ENCODE results near the gene PARD3. TPM values are rescaled to one million over a fixed set of nuclear protein-coding genes. Genes with fewer than 3 reads are reported as not detected.

The PARD3 gene
- total RNA-seq, 1 experiment from 2014 or later = 44.2 TPM

DNA sequence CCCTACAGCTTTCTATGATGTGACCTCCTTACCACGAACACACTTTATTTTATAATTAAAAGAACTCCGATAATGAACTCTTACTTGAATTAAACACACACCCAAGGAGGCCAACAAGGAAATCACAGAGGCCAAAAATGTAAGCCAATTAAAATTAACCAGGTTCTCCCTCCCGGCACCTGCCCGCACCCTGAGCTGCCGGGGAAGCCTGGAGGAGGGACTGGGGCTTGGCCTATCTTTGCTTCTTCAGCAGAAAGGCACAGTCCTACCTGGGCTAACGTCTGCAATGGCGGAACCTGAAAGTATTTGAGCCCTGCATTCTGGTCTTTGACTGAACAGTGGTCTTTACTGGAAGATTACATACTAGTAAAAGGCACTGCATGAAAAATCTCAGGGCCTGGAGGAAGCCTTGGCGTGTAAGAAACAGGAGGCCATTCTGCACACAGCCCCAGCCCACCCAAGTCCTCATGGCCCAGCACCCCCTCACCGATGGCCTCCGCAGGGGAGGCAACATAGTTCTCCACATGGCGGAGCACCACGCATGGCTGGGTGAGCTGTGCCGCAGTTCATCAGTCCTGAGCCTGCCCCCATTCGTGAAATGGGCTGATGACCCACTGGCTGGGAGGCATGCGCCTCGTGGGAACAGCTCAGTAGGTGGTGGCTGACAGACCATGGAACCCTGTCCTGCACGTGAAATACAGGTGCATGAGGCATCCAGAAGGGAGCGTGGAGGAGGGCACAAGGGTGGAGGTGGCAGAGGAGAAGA lies 173.8 kb downstream of the PARD3 start:
- no peak for DNase-seq (ENCODE audit: low read depth, low spot score)
- in situ Hi-C loops (cut with HindIII; ENCODE audit: low pct_unique_long_range_greater_than_20kb, low sequenced_read_pairs) = no loop called here

DNA sequence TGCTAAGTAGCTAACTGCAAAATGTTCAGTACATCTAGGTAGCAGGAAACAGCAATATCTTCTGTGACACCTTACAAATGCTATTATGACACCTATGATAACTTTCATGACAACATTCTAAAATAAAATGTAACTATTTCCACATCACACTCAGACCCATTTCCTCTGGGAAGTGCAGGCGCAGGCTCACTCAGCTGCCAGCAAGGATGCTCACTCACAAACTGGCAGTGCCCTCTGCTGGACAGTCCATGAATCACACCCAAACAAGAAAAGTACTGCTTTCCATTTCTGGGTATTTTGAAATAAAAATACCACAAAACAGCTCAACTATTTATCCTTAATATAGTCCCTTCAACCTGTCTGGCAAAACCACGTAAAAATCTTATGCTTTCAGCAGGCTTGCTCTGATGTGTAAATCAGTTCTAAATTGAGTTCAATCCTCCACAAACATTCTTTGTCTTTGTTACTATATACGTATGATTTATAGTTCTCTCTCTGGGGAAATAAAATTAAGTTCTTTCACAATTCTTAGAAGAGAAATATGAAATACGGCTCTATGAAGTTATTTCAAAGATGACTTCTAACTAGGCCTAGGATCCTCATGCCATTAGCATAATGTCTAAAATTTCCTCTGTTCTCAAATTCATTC lies 176.6 kb downstream of the PARD3 start:
- in situ Hi-C loops (cut with HindIII; ENCODE audit: low pct_unique_long_range_greater_than_20kb, low sequenced_read_pairs) = no loop called here
- DNase-seq (ENCODE audit: low read depth, low spot score) = peak; percentile 71

DNA sequence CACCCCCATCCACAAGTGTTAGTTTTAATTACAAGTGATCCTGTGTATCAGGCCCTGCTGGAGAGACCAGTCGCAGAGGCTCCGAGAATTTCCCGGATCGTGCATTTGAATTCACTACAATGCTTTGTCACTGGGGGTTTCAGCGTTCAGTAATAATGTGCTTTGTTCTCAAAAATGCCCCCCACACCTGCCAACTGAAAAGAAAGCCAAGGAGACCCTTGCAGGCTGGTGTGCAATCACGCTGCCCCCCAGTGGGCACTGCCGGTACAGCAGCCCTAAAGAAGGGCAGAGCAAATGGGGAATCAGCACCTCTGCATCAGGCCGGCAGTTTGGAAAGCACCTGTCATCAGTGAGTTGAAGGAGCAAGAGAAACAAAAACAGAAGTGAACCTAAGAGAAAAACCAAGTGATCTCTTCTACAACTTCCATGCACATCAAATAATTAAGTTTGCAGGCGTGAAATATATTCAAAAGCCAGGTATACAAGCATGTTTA lies 177.6 kb downstream of the PARD3 start:
- DNase-seq (ENCODE audit: low read depth, low spot score) = peak; percentile 51
- in situ Hi-C loops (cut with HindIII; ENCODE audit: low pct_unique_long_range_greater_than_20kb, low sequenced_read_pairs) = no loop called here

DNA sequence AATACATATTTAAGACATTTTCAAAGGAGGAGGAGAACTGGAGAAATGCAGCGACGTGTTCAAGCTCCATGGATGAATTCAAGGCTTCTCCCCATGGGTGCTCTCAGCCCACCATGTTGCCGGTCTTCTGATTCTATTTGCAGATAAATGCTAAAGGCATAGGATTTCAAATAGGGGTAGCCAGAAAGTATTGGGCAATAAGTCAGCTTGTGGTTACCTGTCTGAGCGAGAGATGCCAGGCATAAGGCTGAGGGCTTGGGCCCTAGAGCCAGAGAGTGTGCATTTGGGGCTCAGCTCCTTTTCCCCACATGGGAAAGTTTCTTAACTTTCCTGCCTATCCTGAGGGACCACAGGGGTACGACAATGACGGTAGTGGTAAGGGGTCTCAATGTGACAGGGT lies 180.0 kb downstream of the PARD3 start:
- DNase-seq (ENCODE audit: low read depth, low spot score) = no peak
- in situ Hi-C loops (cut with HindIII; ENCODE audit: low pct_unique_long_range_greater_than_20kb, low sequenced_read_pairs) = no loop called here

DNA sequence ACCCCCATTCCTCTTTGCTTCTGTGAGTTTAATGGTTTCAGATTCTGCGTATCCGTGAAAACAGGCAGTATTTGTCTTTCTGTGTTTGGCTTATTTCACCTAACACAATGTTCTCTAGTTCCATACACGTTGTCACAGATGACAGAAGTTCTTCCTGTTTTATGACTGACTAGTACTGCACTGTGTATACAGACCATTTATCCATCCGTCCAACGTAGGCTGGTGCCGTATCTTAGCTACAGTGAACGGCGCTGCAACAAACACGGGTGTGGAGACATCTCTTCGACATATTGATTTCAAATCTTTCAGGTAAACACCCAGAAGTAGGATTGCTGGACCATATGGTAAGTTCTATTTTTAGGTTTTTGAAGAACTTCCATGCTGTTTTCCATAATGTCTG lies 181.7 kb downstream of the PARD3 start:
- in situ Hi-C loops (cut with HindIII; ENCODE audit: low pct_unique_long_range_greater_than_20kb, low sequenced_read_pairs) = no loop called here
- DNase-seq (ENCODE audit: low read depth, low spot score) = no peak

DNA sequence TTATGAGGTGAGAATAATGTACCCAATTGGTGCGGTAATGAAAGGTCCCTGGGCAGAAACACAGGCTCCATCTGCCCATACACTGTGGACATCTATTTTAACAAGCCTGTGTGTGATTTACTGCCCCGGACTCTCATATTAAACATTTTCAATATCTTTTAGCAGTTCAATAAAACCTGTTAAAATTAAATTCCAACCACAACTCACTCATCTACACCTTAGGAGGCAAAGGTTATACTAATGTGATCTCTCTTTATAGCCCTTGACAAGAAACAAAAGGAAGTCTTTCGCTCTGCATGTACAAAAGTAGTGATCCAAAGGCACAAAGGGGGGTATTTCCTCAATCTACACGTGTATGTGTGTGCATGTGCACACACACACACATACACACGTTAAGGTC lies 186.0 kb downstream of the PARD3 start:
- in situ Hi-C loops (cut with HindIII; ENCODE audit: low pct_unique_long_range_greater_than_20kb, low sequenced_read_pairs) = no loop called here

DNA sequence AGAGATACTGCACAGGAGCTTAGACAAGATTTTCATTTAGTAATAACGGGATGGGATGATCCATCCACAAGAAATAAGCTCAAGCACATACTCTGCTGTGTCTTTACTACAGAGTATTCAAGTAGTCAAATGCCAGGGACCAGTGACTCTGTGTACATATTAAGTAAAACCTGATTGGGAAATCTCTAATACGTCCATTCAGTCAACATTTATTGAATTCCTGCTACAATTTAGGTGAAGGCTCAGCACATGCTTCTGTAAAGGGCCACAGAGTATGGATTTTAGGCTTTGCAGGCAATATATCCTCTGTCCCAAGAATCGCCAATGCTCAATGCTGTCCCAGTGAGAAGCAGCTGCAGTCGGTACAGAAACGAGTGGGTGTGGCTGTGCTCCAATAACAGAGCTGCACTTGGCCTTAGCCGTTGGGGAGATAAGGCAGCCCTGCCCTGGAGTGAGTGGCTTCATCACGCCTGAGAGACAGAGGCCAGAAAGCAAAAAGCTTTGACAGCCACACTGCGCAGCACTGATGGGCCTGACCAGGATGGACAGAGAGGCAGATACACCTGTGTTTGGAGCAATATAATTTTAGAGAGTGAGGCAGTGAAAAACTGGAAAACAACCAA lies 186.8 kb downstream of the PARD3 start:
- in situ Hi-C loops (cut with HindIII; ENCODE audit: low pct_unique_long_range_greater_than_20kb, low sequenced_read_pairs) = no loop called here
- no peak for DNase-seq (ENCODE audit: low read depth, low spot score)

More for the DNA sequence above, 186.0 kb downstream of the PARD3 start:
- DNase-seq (ENCODE audit: low read depth, low spot score) = no peak

DNA sequence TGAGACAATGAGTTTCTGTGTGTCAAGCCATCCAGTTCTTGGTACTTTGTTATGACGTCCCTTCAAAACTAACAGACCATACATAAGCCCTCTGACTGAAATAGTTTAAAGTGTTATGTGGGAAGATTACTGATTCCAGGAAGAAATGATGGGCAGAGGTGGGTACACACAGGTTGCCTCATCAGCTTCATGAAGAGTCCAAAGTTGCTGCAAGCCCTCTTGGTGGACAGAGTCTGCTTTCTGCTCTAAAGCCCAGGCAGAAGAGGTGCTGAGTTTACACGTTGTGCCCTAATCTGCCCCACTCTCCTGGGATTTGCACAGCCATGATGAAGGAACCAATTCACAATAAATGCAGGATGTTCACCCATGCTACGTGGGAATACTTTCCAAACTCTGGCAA lies 187.4 kb downstream of the PARD3 start:
- DNase-seq (ENCODE audit: low read depth, low spot score) = no peak
- in situ Hi-C loops (cut with HindIII; ENCODE audit: low pct_unique_long_range_greater_than_20kb, low sequenced_read_pairs) = no loop called here

DNA sequence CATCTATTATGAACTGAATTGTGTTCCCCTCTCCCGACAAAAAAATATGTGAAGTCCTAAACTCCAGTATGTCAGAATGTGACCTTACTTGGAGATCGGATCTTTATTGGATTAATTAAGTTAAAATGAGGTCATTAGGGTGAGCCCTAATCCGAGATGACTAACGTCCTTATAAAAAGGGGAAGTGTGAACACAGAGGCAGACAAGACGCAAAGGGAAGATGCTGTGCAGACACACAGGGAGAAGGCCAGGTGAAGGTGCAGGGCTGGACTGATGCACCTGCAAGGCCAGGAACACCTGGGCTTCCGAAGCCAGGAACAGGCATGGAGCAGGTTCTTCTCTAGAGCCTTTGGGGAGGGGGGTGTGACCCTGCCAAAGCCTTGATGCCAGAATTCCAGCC lies 187.8 kb downstream of the PARD3 start:
- in situ Hi-C loops (cut with HindIII; ENCODE audit: low pct_unique_long_range_greater_than_20kb, low sequenced_read_pairs) = no loop called here
- DNase-seq (ENCODE audit: low read depth, low spot score) = no peak

DNA sequence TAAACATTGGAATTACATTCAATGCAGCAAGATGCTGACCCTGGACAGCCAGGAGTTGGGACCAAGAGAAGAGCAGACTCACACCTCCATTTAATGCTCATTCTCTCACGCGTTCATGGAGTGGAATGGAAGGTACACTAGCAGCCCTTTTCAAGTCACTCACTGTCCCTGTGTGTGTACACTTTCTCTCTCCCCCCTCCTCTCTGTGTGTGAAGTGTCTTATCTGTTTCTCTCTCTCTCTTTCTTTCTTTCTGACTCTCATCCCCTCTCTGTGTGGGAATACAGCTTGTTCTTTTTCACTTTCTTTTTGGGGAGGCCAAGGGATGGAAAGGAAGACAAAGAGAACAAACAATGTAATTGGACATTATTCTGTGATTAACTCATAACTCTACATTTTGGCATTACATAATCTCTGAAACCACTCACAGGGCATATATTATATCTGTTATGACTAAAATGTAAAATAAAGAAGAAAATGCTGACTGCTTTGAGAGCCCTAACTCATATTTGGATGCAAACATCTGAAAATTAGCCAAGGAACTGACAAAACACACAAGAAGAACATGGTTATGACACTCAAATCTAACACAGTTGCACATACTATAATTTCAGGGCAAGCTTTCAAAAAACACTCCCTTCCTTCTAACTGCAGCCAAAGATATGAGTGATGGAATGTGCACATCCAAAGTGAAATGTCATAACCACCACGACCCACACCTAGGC lies 188.8 kb downstream of the PARD3 start:
- in situ Hi-C loops (cut with HindIII; ENCODE audit: low pct_unique_long_range_greater_than_20kb, low sequenced_read_pairs) = no loop called here
- no peak for DNase-seq (ENCODE audit: low read depth, low spot score)

DNA sequence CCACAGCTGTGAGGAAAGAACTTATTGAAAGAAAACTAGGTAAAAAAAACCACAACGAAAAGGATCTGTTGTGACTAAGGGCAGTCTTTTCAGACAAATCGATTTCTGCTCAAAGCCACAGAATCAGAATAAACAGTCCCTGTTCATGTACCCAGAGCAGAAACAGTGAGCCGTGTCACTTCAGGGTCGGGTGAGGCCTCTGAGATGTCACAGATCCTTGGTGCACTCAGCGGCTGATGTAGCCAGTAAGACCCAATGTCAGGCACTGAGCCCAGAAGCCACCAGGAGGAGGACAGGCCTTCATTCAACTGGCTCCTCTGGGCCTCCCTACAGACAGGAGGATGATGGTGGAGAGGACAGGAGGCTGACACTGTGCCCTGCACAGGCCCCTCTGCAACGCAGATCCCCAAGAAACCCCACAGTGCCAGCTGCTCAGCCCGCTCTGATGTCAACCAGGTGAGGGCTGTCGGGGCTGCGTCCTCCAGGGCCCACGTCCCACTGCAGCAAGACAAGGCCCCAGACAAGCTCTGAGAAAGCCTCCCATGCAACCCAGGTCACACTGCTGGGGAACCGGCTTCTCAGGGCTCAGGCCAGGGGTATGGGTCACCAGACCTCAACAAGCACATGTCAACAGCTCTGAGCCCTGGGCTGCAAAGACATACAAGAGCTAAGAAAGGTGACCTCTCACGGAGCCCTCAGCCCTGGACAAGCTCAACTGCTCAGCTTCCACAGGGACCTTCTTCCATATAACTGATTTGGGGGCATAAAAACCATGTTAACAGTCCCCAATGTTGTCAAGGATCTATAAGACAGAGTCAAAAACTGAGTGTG lies 190.6 kb downstream of the PARD3 start:
- in situ Hi-C loops (cut with HindIII; ENCODE audit: low pct_unique_long_range_greater_than_20kb, low sequenced_read_pairs) = no loop called here
- no peak for DNase-seq (ENCODE audit: low read depth, low spot score)

DNA sequence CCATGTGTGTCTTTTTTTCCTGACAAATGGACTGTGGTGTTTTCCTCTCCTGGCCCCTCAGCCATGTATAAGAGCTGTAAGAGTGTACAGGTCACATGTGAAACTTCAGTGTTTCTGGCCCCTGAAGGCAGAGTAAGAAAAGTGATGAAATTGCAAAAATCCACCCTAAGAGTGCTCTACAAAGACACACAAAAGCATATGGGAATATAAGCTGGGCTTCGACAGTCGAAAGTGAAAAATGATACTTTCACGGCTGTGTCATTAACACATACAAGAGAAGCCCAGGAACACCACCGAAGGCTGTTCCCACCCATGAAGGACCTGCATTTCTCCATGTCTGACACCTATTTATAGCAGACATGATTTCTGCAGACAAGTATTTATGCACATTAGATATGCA lies 192.2 kb downstream of the PARD3 start:
- in situ Hi-C loops (cut with HindIII; ENCODE audit: low pct_unique_long_range_greater_than_20kb, low sequenced_read_pairs) = no loop called here
- DNase-seq (ENCODE audit: low read depth, low spot score) = no peak

DNA sequence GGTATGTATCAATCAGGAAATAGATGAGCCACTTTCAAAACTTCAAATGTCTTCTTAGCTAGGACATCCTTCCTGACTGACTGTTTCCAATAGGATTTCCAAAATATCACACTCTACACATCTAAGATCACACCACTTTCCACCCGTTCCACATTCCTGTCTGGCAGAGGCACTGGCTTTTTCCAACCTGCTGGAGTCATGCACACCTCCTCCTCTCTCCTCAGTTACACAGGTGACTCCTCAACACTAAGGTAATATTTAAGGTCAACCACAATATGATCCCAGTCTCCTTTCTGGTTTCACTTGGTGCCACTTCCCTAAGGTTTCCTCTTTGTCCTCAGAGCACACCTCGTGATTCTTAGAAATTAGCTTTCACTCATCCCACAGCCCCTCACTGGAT lies 196.5 kb downstream of the PARD3 start:
- no peak for DNase-seq (ENCODE audit: low read depth, low spot score)
- in situ Hi-C loops (cut with HindIII; ENCODE audit: low pct_unique_long_range_greater_than_20kb, low sequenced_read_pairs) = no loop called here

DNA sequence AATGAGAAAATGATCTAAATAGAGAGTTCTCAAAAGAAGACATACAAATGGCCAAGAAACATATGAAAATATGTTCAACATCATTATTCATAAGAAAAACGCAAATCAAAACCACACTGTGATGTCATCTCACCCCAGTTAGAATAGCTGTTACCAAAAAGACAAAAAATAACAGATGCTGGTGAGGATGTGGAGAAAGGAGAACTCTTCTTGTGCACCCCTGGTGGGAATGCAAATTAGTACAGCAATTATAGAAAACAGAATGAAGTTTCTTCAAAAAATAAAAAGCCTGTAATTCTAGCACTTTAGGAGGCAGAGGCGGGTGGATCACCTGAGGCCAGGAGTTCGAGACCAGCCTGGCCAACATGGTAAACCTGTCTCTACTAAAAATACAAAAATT lies 199.3 kb downstream of the PARD3 start:
- no peak for DNase-seq (ENCODE audit: low read depth, low spot score)
- in situ Hi-C loops (cut with HindIII; ENCODE audit: low pct_unique_long_range_greater_than_20kb, low sequenced_read_pairs) = no loop called here

DNA sequence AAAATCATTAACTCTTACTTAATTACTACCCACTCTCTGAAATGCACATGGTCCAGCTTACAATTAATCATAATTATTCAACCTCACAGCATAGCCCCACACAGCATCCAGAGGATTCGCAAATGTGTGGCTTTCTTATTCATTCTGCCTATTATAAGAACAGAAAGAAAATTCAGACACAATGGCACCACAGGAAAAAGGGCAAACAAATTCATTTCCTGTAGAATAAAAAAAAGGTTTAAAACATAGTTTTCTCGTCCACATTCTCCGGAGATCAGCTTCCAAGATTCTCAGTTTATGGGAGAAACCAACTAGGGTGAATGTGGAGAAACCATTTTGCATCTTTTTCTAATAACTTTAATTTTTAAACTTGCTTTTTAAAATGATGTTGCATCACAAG lies 201.6 kb downstream of the PARD3 start:
- in situ Hi-C loops (cut with HindIII; ENCODE audit: low pct_unique_long_range_greater_than_20kb, low sequenced_read_pairs) = no loop called here
- no peak for DNase-seq (ENCODE audit: low read depth, low spot score)

DNA sequence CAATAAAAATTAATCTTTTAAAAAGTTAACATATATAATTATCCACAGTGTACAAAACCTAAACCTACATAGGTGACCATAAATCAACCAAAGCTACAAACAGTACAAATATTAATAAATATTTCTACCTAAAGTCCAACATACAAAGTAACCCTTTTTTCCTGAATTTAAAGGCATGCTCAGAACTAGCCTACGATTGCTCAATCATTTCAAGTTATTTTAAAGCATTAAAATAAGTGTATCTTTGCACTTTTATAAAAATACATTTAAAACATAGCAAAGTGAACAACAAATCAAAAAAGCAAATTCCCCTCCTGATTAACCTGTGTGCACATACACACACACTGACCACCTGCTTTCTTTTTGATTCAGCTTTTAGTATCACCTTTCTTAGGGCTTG lies 202.2 kb downstream of the PARD3 start:
- in situ Hi-C loops (cut with HindIII; ENCODE audit: low pct_unique_long_range_greater_than_20kb, low sequenced_read_pairs) = no loop called here
- no peak for DNase-seq (ENCODE audit: low read depth, low spot score)

DNA sequence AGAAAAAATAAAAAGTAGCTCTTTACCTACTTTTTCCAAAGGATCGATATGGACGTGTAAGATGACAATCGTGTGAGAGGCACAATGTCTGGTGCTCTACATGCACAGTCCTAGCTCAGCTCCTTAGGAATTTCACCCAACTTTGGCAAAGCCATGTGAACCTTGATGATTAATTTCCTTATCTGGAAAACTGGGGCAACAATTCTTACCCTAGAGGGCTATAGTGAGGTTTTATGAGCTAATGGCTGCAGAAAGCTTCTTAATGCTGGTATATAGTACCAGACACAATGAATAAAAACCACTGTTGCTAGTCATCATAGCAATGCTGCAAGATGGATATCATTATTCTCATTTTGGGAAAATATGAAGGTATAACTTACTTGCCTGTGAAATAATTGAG lies 202.7 kb downstream of the PARD3 start:
- DNase-seq (ENCODE audit: low read depth, low spot score) = no peak
- in situ Hi-C loops (cut with HindIII; ENCODE audit: low pct_unique_long_range_greater_than_20kb, low sequenced_read_pairs) = no loop called here
